Cardiac muscle cell (in vitro differentiated cells and primary cell): ENCODE results near the gene GPR146. TPM values are rescaled to one million over a fixed set of nuclear protein-coding genes. Genes with fewer than 3 reads are reported as not detected.

ENCODE experiments used
- DNase-seq, 2 donors: peaks; one replicate each; pipeline versions ENCODE4 v3.0.0 to v3.0.0-alpha.2; 2010 to 2017; ENCODE audit warnings: low read depth in 1 of 2, low spot score in 1 of 2
- H3K27ac ChIP-seq: fragments of 200-600 bp; sonication (generic); 2 replicates; pipeline ENCODE4 v1.5.1; 2016
- H3K27me3 ChIP-seq: fragments of 200-600 bp; sonication (generic); 2 replicates; pipeline ENCODE4 v1.6.0; 2016; ENCODE audit warnings: control low read depth
- H3K36me3 ChIP-seq: fragments of 200-600 bp; sonication (generic); 2 replicates; pipeline ENCODE4 v1.5.1; 2016; ENCODE audit warnings: control low read depth
- H3K4me1 ChIP-seq: fragments of 200-600 bp; sonication (generic); 2 replicates; pipeline ENCODE4 v1.8.1; 2017; ENCODE audit warnings: low read depth, mild to moderate bottlenecking, mixed run types
- H3K4me3 ChIP-seq: fragments of 200-600 bp; sonication (generic); 2 replicates; pipeline ENCODE4 v1.5.1; 2016; ENCODE audit warnings: mild to moderate bottlenecking
- H3K9me3 ChIP-seq: fragments of 200-600 bp; sonication (generic); 2 replicates; pipeline ENCODE4 v1.5.1; 2017; ENCODE audit warnings: low read depth, mild to moderate bottlenecking, control low read depth
- CTCF ChIP-seq: IDR thresholded peaks from 2 replicates; pipeline ENCODE4 v1.5.1; 2012; ENCODE audit warnings: low read depth, mild to moderate bottlenecking, low read length
- polyA plus RNA-seq: library from polyadenylated mRNA; unstranded; fragments of >200 nt; fragmentation: Nextera tagmentation; extraction: Ambion mirVana; gene quantifications from 2 replicates; pipeline ENCODE4 v1.2.1, GENCODE V29; 2016
- total RNA-seq: library from RNA; depleted of rRNA; stranded (reverse); fragments of >200 nt; gene quantifications from 2 replicates; pipeline ENCODE4 v1.2.3, GENCODE V29; 2016

The GPR146 gene
- total and polyA plus RNA-seq, 2 experiments from 2014 or later = 7.5 to 11.2 TPM

DNA sequence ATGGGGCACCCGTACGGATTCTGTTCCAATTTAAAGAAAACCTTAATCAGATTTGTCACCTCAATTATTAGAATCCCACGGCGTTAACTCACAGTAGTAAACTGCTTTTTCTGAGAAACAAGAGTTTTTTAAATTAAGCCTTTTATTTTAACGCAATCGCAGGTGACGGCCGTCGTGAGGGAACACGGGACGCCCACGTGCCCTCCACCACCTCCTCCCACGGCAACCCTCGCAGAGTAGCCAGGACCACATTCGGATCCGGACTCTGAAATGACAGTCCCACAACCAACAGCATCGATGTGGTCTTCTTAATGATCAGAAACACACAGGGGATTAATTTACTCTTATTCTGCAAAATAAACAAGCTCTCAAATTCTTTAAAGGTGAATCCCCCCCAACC, 22.0 kb upstream of the GPR146 start:
- Histone ChIP-seq H3K36me3 (no peaks in the 10 kb centered on the region), H3K4me1 (peaks cover 6% of the 10 kb centered on the region), H3K27me3 (no peaks in the 10 kb centered on the region), H3K27ac (no peak overlapping the region), H3K9me3 (no peaks in the 10 kb centered on the region), H3K4me3 (no peak overlapping the region)
- no peak for DNase-seq
- no peak for TF ChIP-seq CTCF

GRCh38 chr7:1022801-1023465, 21.4 kb upstream of the GPR146 start:
- no peak for TF ChIP-seq CTCF
- H3K27ac ChIP-seq = no peak overlapping the region
- H3K4me3 ChIP-seq = no peak overlapping the region
- DNase-seq = no peak
- no peaks in the 10 kb centered on the region for H3K36me3 ChIP-seq
- H3K27me3 ChIP-seq = no peaks in the 10 kb centered on the region
- peaks cover 6% of the 10 kb centered on the region for H3K4me1 ChIP-seq
- no peaks in the 10 kb centered on the region for H3K9me3 ChIP-seq

DNA sequence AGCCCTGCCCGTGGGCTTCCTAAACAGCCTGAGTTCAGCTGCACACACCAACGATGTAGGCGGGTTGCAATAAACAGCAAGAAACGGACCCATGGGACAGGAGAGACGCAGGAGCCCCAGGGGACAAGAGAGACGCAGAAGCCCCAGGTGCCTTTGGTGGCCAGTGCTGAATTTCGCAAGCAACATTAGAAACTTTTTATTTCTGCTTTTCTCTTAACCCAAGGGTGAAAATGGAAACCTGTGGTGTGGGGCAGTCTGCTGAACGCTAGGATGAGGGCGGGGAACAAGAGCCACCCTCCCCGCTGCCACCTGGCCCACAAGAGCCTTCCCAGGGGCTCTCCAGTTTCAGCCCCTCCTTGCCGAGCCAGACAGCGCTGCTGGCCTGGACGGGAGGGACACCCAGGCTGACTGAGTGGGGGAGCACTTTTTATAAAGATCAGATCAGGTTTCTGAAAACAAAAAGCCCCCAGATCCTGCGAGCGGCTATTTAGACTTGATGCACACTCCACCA, 20.0 kb upstream of the GPR146 start:
- H3K27ac ChIP-seq = no peak overlapping the region
- no peaks in the 10 kb centered on the region for H3K36me3 ChIP-seq
- no peak overlapping the region for H3K4me3 ChIP-seq
- peaks cover 6% of the 10 kb centered on the region for H3K4me1 ChIP-seq
- TF ChIP-seq CTCF = no peak
- DNase-seq = no peak
- no peaks in the 10 kb centered on the region for H3K27me3 ChIP-seq
- H3K9me3 ChIP-seq = no peaks in the 10 kb centered on the region

DNA sequence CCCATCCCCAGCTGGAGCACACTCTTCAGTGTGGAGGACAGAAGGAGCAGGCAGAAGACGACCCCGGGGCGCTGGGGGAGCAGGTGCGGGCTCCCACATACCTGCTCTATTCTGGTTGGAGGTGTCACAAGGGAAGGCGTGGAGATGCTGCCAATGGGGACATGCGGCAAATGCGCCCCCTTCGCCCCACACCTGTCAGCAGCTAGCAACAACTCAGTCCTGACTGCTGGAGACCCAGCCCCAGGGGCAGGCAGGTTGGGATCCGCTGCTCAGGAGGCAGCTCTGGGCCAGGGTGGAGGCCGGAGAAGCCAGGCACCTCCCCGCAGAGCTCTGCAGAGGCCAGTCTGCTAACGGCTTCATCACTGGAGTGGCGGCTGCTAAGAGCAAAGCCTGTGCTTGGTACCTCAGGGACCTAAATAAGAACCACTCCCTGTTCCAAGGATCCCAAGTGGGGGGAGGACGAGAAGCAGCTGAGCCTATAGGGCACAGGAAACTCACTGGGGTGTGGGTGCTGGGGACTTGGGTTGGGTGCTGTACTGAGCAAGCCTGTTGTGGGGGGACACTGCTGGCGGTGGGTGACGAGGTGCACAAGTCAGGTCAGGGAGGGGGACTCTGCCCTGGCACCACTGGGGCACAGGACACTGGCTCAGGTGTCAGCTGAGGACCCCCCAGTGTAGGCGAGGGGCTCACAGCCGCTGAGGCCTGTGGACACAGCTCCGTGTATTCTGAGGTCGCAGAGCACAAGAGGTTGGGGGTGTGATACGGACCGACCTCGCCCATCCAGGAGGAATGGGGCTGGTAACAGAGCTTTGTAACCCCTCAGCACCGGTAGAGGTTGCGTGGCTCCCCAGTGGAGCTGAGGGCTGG, 19.2 kb upstream of the GPR146 start:
- Histone ChIP-seq H3K9me3 (no peaks in the 10 kb centered on the region), H3K4me1 (peaks cover 6% of the 10 kb centered on the region), H3K27me3 (no peaks in the 10 kb centered on the region), H3K27ac (no peak overlapping the region), H3K4me3 (no peak overlapping the region), H3K36me3 (no peaks in the 10 kb centered on the region)
- no peak for TF ChIP-seq CTCF
- DNase-seq = no peak

- TF ChIP-seq CTCF = no peak
- Histone ChIP-seq H3K27me3 (no peaks in the 10 kb centered on the region), H3K9me3 (no peaks in the 10 kb centered on the region), H3K4me3 (no peak overlapping the region), H3K27ac (no peak overlapping the region), H3K4me1 (peaks cover 6% of the 10 kb centered on the region), H3K36me3 (no peaks in the 10 kb centered on the region)
- no peak for DNase-seq
Measured at GRCh38 chr7:1025743-1026581, 18.4 kb upstream of the GPR146 start.
